ENCODE data around the gene PIANP.
"Not testable (repeated sequence)": the region's sequence is repeated elsewhere in the genome, so short reads cannot be mapped to it uniquely, and the experiment has no call there.

PIANP gene, protein sequence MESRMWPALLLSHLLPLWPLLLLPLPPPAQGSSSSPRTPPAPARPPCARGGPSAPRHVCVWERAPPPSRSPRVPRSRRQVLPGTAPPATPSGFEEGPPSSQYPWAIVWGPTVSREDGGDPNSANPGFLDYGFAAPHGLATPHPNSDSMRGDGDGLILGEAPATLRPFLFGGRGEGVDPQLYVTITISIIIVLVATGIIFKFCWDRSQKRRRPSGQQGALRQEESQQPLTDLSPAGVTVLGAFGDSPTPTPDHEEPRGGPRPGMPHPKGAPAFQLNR

GRCh38 chr12:6700646-6701051 lies at the start of gene PIANP:
Gene PIANP (minus strand): TSS chr12:6700815. CDS start chr12:6698061, 2,754 bp downstream.
- DNase-seq = peak; percentile 71

DNA sequence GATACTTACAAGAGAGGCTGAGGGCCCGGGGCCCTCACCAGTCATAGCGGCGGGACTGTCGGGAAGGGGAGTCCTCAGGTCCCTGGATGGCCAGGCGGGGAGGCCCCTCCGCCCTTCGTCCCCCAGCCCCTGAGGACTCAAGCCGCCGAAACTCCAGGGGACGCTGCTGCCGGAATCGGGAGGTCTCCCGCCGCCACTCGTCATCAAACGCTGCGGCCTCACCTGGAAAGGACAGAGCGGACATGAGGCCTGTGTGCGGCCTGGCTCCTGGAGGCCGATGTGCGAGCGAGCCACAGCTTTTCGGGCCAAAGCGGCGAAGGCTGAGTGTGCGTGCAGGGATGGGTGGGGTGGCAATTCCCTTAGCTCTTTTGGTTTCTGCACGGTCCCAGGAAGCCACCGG lies 48.1 kb upstream of the PIANP start:
- no peak for DNase-seq

GRCh38 chr12:6747216-6747615 lies 46.6 kb upstream of the PIANP start:
- DNase-seq = no peak

DNA sequence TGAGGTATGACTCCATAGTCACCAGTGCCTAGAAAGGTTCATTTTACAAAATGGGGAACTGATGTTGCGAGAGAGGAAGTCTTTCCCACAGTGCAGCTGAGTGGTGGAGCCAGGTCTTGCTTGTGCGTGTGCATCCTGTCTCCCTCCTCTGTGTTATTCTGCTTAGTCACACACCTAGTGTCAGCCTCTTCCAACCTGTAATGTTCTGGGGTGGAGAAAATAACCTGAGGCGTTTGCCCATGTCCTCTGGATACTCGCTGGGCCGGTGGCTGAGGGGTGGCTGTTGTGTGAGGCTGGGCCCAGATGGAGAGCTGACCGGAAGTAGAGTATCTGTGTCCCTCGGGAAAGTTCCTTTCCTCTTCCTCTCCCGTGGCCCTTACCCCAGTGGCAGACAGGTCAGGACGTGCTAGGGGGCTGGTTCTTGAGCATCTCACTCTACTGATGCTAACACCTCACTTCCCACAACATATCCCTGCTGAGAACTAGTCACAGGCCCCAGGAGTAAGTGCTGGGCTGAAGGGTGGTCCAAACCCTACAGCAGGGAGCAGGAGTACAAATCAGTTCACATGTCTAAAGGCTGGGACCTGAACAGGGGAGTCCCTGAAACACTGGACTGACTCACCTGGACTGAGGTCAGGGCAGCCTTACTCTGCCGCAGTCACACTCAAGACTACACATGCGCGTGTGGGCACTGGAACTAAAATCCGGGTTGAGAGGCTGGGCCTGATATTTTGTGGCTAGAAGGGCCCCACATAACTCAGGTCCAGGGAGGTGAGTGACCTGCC lies 45.3 kb upstream of the PIANP start:
- peak; percentile 58 for DNase-seq

- not testable (repeated sequence) for DNase-seq
Observed at GRCh38 chr12:6743300-6743699, 42.7 kb upstream of the PIANP start.

DNA sequence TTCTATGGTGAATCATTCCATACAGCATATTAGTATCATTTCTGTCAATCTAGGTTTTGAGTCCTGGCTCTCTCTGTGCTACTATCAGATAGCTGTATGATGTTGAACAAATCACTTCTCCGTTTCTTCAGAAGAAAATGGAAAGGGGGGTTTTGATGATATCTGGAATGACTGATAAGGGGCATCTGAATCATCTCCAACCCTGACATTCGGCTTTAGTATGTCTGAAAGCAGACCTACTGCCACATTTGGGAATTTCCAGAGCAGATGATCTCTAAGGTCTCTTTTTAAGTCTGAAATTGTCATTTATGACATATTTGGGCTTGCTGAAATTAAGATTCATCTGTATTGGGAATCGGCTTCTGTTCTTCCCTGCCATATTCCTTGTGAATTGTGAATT lies 42.2 kb upstream of the PIANP start:
- no peak for DNase-seq

- not testable (repeated sequence) for DNase-seq
Observed at GRCh38 chr12:6742080-6742479, 41.5 kb upstream of the PIANP start.

DNA sequence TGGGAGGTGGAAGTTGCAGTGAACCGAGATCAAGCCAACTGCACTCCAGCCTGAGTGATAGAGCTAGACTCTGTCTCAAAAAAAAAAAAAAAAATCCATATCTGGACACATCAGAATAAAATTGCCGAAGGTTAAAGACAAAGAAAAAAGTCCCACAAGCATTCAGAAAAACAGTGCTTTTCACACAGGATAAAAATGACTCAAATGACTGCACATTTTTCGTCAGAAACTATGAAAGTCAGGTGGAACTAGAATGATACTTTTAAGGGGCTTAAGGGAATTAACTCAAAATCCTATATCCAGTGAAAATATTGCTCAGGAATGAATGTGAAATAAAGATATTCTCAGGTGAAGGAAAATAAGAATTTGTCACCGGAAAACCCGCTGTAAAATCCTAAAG lies 36.1 kb upstream of the PIANP start:
- no peak for DNase-seq

DNA sequence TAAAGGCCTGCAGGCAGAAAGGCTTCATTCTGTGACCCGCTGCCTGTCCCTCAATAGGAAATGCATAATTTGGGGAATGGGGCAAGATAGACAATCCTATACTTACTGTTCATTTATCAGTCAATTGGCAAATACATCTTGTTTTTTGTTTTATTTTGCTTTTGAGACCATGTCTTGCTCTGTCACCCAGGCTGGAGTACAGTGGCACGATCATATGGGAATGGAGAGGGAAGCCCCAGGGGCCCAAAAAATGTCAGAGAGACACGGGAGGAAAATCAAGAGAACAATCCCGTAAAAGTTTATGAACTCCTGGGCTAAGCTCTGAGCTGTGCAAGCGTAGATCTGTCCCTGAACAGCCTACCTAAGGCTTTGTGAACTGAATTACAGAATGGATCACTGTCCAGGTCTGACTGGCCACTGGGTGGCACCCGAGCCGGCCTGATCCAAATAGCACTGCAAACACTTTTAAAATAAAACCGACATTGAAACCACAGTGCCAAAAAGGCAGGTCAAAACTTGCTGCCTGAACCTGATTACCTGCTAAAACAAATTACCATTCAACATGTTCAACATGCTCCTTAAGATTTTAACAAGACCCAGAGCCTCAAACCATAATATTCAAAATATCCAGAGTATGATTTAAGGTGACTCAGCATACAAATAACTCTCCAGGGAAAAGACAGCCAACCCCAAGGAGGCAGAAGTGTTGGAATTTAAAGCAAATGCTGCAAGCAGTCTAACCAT lies 35.0 kb upstream of the PIANP start:
- peak; percentile 63 for DNase-seq

DNA sequence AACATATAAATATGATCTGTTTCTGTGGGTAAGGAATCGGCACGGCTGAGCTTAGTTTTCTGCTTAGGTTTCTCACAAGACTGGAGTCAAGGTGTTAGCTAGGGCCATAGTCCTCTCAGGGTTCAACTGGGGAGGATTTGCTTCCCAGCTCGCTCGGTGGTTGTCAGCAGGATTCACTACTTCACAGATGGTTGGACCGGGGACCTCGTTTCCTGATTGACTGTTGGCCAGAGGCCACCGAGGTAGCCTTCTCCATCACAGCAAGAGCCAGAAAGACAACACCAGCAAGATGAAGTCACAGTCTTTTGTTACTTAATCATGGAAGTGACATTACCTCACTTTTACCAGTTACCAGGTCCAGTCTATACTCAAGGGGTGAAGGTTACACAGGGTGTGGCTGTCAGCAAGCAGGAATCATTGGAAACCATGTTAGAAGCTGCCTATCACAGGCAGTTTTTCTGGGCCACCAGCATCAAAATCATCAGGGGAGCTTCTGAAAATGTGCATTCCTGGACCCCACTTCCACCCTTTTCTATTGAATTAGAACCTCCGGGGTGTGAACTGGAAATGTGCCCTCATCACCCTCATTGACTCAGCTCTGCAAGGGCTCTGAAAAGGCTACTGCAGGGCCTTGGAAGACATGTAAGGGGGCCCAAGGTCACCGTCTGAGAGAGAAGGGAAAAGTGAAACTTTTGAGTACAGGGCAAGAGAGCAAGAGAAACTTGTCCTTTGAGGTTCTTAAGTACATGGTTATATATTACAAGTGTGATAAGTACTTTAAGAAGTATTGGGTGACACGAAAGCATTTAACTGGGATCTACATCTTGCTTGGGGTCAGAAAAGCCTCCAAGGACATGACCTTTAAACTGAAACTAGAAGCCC lies 34.1 kb upstream of the PIANP start:
- DNase-seq = no peak

- no peak for DNase-seq
Observed at GRCh38 chr12:6730169-6730568, 29.6 kb upstream of the PIANP start.

DNA sequence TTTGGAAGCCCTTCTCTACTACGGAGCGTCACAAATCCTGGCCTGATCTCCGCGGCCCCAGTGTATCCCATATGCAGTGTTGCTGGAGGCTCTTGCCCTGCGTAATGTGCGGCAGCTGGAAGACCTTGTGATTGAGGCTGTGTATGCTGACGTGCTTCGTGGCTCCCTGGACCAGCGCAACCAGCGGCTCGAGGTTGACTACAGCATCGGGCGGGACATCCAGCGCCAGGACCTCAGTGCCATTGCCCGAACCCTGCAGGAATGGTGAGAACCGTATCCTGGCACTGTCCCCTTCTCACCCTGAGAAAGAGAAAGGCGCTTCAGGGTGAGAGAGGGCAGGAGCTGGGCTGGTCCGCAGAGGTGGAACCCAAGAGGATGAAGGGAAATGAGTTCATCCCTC lies 28.6 kb upstream of the PIANP start:
- no peak for DNase-seq

- no peak for DNase-seq
Observed at GRCh38 chr12:6725350-6725749, 24.7 kb upstream of the PIANP start.

- DNase-seq = no peak
Observed at GRCh38 chr12:6724409-6724797, 23.8 kb upstream of the PIANP start.

- DNase-seq = peak; percentile 97
Observed at GRCh38 chr12:6723607-6724408, 23.2 kb upstream of the PIANP start, which contains the start of gene COPS7A. Gene COPS7A (plus strand): TSS chr12:6724046. CDS start chr12:6724657, 611 bp downstream.

DNA sequence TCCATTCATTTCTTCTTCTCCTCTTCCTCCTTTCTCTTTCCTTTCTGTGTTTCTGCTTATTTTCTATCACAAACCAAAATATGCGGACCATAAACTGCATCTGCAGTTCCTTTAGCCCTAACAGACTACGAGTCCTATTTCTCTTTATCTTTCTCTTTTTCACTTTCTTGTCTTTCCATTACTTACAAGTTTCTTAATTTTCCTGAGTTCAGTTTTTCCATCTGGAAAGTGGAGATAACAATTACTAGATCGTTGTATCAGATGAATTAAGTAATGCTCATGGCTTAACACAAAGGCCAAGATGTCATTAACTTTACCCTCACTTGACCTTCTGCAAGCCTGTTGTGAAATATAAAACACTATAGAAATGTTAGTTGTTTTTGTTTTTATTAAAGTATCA lies 22.2 kb upstream of the PIANP start:
- DNase-seq = no peak

DNA sequence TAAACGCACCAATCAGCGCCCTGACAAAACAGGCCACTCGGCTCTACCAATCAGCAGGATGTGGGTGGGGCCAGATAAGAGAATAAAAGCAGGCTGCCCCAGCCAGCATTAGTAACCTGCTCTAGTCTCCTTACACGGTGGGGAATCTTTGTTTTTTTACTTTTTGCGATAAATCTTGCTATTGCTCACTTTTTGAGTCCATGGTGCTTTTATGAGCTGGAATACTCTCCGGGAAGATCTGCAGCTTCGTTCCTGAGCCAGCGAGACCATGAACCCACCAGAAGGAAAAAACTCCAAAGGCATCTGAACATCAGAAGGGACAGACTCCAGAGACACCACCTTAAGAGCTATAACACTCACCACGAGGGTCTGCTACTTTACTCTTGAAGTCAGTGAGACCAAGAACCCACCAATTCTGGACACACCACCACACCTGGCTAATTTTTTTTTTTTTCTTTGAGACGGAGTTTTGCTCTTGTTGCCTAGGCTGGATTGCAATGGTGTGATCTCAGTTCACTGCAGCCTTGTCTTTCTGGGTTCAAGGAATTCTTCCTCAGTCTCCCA lies 16.3 kb upstream of the PIANP start:
- DNase-seq = no peak

GRCh38 chr12:6716031-6716873 lies 15.6 kb upstream of the PIANP start:
- not testable (repeated sequence) for DNase-seq

DNA sequence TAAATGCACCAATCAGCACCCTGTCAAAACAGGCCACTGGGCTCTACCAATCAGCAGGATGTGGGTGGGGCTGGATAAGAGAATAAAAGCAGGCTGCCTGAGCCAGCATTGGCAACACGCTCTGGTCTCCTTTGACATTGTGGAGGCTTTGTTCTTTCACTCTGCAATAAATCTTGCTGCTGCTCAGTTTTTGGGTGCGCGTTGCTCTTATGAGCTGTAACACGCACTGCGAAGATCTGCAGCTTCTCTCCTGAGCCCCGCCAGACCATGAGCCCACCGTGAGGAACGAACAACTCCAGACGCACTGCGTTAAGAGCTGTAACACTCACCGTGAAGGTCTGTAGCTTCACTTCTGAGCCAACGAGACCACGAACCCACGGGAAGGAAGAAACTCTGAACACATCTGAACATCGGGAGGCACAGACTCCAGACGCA lies 8.4 kb upstream of the PIANP start:
- peak; percentile 24 for DNase-seq

- DNase-seq = not testable (repeated sequence)
Observed at GRCh38 chr12:6708351-6708750, 7.7 kb upstream of the PIANP start.
